GM21381 (cell line): ENCODE results near the gene ATP8A2.

Experiments
- ATAC-seq: cut with Tn5 transposase; IDR thresholded peaks from one replicate; pipeline ENCODE4 v1.9.1; 2021; ENCODE audit warnings: mild to moderate bottlenecking, moderate library complexity; ENCODE audit not compliant: unreplicated experiment

Gene ATP8A2

GRCh38 chr13:26022538-26023292 is 650.9 kb downstream of the ATP8A2 start:
- no peak for ATAC-seq

- ATAC-seq = no peak
Measured at GRCh38 chr13:26024558-26024957, 652.8 kb downstream of the ATP8A2 start.

- no peak for ATAC-seq
Measured at GRCh38 chr13:26025196-26025595, 653.4 kb downstream of the ATP8A2 start.

GRCh38 chr13:26025771-26026170 is 654.0 kb downstream of the ATP8A2 start:
- no peak for ATAC-seq

GRCh38 chr13:26026211-26026610 is 654.4 kb downstream of the ATP8A2 start:
- no peak for ATAC-seq

- no peak for ATAC-seq
Measured at GRCh38 chr13:26029581-26030136, 657.9 kb downstream of the ATP8A2 start.

GRCh38 chr13:26030331-26030730 is 658.6 kb downstream of the ATP8A2 start:
- ATAC-seq = no peak

GRCh38 chr13:26034018-26034417 is 662.2 kb downstream of the ATP8A2 start:
- no peak for ATAC-seq

GRCh38 chr13:26036383-26036782 is 664.6 kb downstream of the ATP8A2 start:
- ATAC-seq = no peak

- no peak for ATAC-seq
Measured at GRCh38 chr13:26037302-26037701, 665.5 kb downstream of the ATP8A2 start.

GRCh38 chr13:26038931-26039475 is 667.2 kb downstream of the ATP8A2 start:
- ATAC-seq = no peak

- no peak for ATAC-seq
Measured at GRCh38 chr13:26041444-26041843, 669.7 kb downstream of the ATP8A2 start.

GRCh38 chr13:26042785-26043184 is 671.0 kb downstream of the ATP8A2 start:
- no peak for ATAC-seq

- no peak for ATAC-seq
Measured at GRCh38 chr13:26045142-26045541, 673.4 kb downstream of the ATP8A2 start.

GRCh38 chr13:26046639-26047038 is 674.9 kb downstream of the ATP8A2 start:
- no peak for ATAC-seq

- ATAC-seq = no peak
Measured at GRCh38 chr13:26047040-26047439, 675.3 kb downstream of the ATP8A2 start.

- ATAC-seq = no peak
Measured at GRCh38 chr13:26048741-26049140, 677.0 kb downstream of the ATP8A2 start.

- ATAC-seq = no peak
Measured at GRCh38 chr13:26050568-26051230, 678.9 kb downstream of the ATP8A2 start.

- ATAC-seq = no peak
Measured at GRCh38 chr13:26051231-26051656, 679.5 kb downstream of the ATP8A2 start.

GRCh38 chr13:26051657-26052311 is 680.0 kb downstream of the ATP8A2 start, which contains the start of gene SHISA2:
Gene SHISA2, minus strand, starts transcription at chr13:26052016. Its CDS starts 1,041 bp downstream, at chr13:26050975.
- ATAC-seq = no peak

GRCh38 chr13:26052337-26052736 is 680.6 kb downstream of the ATP8A2 start:
- ATAC-seq = no peak
